ENCODE results near the gene PDX1. TPM values are rescaled to one million over a fixed set of nuclear protein-coding genes. Genes with fewer than 3 reads are reported as not detected.
A peak's percentile ranks its signal among the peaks of the same experiment; 100 is the strongest.

PDX1 gene
- total and polyA plus RNA-seq, 2 of the 13 experiments (the other 11 are each of a cell fraction or from before 2014, with no cell fraction given), result 0.07 TPM; not detected in 1

- H3K9me3 ChIP-seq (ENCODE audit: low read length), result no peaks in the 10 kb centered on the region
- WGBS (ENCODE audit: low lambda C conversion rate), result 45% methylated on average over 9 of the region's 9 CpGs
- H3K9ac ChIP-seq (ENCODE audit: insufficient read depth, low read depth, low read length), result no peak overlapping the region
- BruUV-seq (replicated peaks), result no TSS peak
- FAIRE-seq, result no peak
- intact Hi-C loops (cut with micrococcal nuclease; ENCODE audit: unreplicated experiment) (no loop called here), in situ Hi-C loops (cut with HindIII; ENCODE audit: extremely low pct_ligation_motif_present, low pct_unique_long_range_greater_than_20kb) (no loop called here)
- H3K27ac ChIP-seq (ENCODE audit: extremely low read length, insufficient read depth, low read length), result no peak overlapping the region
- H4K20me1 ChIP-seq (ENCODE audit: insufficient read depth, low read length), result no peaks in the 10 kb centered on the region
- no peak overlapping the region for H3K4me2 ChIP-seq (ENCODE audit: low read depth, low read length)
- H3K4me1 ChIP-seq (ENCODE audit: insufficient read depth, low read length), result peaks cover 10% of the 10 kb centered on the region; the same call in 1 of the 2 replicates
- H3K79me2 ChIP-seq (ENCODE audit: insufficient read depth, low read length), result no peaks in the 10 kb centered on the region
- no peak overlapping the region for H2AFZ ChIP-seq (ENCODE audit: low read length)
- peaks cover 7 to 28% of the 10 kb centered on the region in 2 experiments for H3K27me3 ChIP-seq (ENCODE audit: control insufficient read depth in 1 of 2, insufficient read depth in 2 of 2, low read length in 2 of 2)
- H3K4me3 ChIP-seq (replicated peaks in 1 of 3; ENCODE audit: insufficient read depth in 1 of 3, low read depth in 2 of 3, low read length in 3 of 3), result no peak overlapping the region
- no peak for DNase-seq (ENCODE audit: low spot score)
- peak; percentile 79 for TF ChIP-seq PCBP2 (optimal IDR thresholded peaks at IDR 0.05; ENCODE audit: low read depth, low read length, poor library complexity, severe bottlenecking)
- TF ChIP-seq MAFF (IDR thresholded peaks at IDR 0.05; ENCODE audit: low read depth, low read length), result no peak
- ChIA-PET POLR2A (no interaction called here), CTCF (ENCODE audit: low intra/inter-chr PET ratio, low total read pairs) (no interaction called here)
- no peak for ATAC-seq
- no peaks in the 10 kb centered on the region for H3K36me3 ChIP-seq (replicated peaks in 1 of 2; ENCODE audit: control insufficient read depth in 1 of 2, insufficient read depth in 2 of 2, low read length in 2 of 2)
These were observed 5.6 kb downstream of the PDX1 start for GRCh38 chr13:27925220-27925991.

DNA sequence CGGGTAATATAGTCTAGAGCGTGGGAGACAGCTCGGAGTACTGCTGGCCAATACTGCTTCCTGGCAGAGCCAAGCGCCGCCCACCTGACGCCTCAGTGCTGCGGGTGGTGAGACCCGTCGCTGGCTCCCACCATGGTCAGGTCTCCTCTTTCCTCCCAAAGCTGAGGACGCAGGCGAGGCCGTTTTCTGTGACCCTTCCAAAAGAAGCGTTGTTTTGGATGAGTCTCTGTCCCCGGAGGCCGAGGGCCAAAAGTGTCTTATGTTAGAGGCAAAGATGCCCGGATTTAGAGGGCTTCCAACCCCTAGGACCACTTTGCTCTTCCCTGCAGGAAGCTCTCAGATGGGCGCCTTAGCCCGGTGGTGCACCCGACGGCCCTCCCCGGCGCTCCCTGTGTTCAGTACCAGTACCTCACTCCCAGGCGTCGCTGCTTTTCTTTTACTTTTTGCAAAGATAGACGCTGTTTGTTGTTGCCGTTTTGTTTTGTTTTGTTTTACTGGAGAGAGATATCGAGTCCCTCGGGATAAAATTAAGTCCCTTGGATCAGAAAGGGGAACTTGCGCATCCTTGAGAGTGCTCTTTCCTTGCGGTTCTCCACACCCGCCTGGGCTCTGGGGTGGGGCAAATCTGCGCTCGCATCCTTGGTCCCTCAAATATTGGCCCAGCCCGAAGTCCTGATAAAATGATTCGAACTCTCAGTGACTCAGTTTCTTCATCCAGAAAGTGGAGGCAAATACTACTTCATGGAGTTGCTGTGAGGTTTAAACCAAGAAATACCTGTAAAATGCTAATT, 7.0 kb downstream of the PDX1 start:
- Histone ChIP-seq H3K27me3 (ENCODE audit: control insufficient read depth in 1 of 2, insufficient read depth in 2 of 2, low read length in 2 of 2) (0 out of 5 replicates have a peak, but pooled peaks cover 0 to 14% of the 10 kb centered on the region in 2 experiments), H3K36me3 (replicated peaks in 1 of 2; ENCODE audit: control insufficient read depth in 1 of 2, insufficient read depth in 2 of 2, low read length in 2 of 2) (no peaks in the 10 kb centered on the region), H3K9me3 (ENCODE audit: low read length) (no peaks in the 10 kb centered on the region), H3K4me2 (ENCODE audit: low read depth, low read length) (no peak overlapping the region), H3K4me3 (replicated peaks in 1 of 3; ENCODE audit: insufficient read depth in 1 of 3, low read depth in 2 of 3, low read length in 3 of 3) (no peak overlapping the region), H3K4me1 (ENCODE audit: insufficient read depth, low read length) (no peaks in the 10 kb centered on the region), H4K20me1 (ENCODE audit: insufficient read depth, low read length) (no peaks in the 10 kb centered on the region), H2AFZ (ENCODE audit: low read length) (no peak overlapping the region), H3K9ac (ENCODE audit: insufficient read depth, low read depth, low read length) (no peak overlapping the region), H3K79me2 (ENCODE audit: insufficient read depth, low read length) (no peaks in the 10 kb centered on the region), H3K27ac (ENCODE audit: extremely low read length, insufficient read depth, low read length) (no peak overlapping the region)
- in situ Hi-C loops (cut with HindIII; ENCODE audit: extremely low pct_ligation_motif_present, low pct_unique_long_range_greater_than_20kb), result no loop called here
- CTCF ChIA-PET (ENCODE audit: low intra/inter-chr PET ratio, low total read pairs), result no interaction called here
- intact Hi-C loops (cut with micrococcal nuclease; ENCODE audit: unreplicated experiment), result no loop called here
- DNase-seq (ENCODE audit: low spot score), result no peak
- no peak for ATAC-seq
- 68% methylated on average over 32 of the region's 35 CpGs for WGBS (ENCODE audit: low lambda C conversion rate)
- BruUV-seq (replicated peaks), result no TSS peak
- no peak for FAIRE-seq
- POLR2A ChIA-PET, result no interaction called here
- TF ChIP-seq ZNF512B (CRISPR knock-in tag; IDR thresholded peaks at IDR 0.05; ENCODE audit: borderline replicate concordance) (no peak), KLF16 (CRISPR knock-in tag; IDR thresholded peaks at IDR 0.05) (no peak), FOXA3 (CRISPR knock-in tag; IDR thresholded peaks at IDR 0.05) (no peak), GZF1 (CRISPR knock-in tag; IDR thresholded peaks at IDR 0.05) (no peak), CHD4 (IDR thresholded peaks at IDR 0.05; ENCODE audit: borderline replicate concordance, low read length) (no peak), NCOA1 (CRISPR knock-in tag; IDR thresholded peaks at IDR 0.05) (no peak), SRSF1 (optimal IDR thresholded peaks at IDR 0.05; ENCODE audit: low read depth, low read length) (no peak), ZBTB25 (CRISPR knock-in tag; IDR thresholded peaks at IDR 0.05) (no peak), ZNF576 (CRISPR knock-in tag; IDR thresholded peaks at IDR 0.05) (no peak), ZFYVE20 (CRISPR knock-in tag; IDR thresholded peaks at IDR 0.05; ENCODE audit: borderline replicate concordance, low read depth) (no peak)
